HG02840 (cell line): ENCODE results near the gene TTC6.

Experiments
- ATAC-seq: cut with Tn5 transposase; IDR thresholded peaks from one replicate; pipeline ENCODE4 v1.9.1; 2021; ENCODE audit warnings: mild to moderate bottlenecking, moderate library complexity, moderate number of reproducible peaks; ENCODE audit not compliant: unreplicated experiment, low FRiP score

Gene TTC6

GRCh38 chr14:37618498-37619028 is 23.1 kb downstream of the TTC6 start:
- no peak for ATAC-seq

- no peak for ATAC-seq
Observed at GRCh38 chr14:37620856-37621255, 25.4 kb downstream of the TTC6 start.

GRCh38 chr14:37622231-37622923 is 26.9 kb downstream of the TTC6 start:
- ATAC-seq = no peak

GRCh38 chr14:37623426-37623951 is 28.1 kb downstream of the TTC6 start:
- ATAC-seq = no peak

- no peak for ATAC-seq
Observed at GRCh38 chr14:37623971-37624370, 28.5 kb downstream of the TTC6 start.

GRCh38 chr14:37625597-37626595 is 30.5 kb downstream of the TTC6 start:
- ATAC-seq = no peak

- no peak for ATAC-seq
Observed at GRCh38 chr14:37637341-37637740, 41.9 kb downstream of the TTC6 start.

GRCh38 chr14:37638599-37638998 is 43.2 kb downstream of the TTC6 start:
- no peak for ATAC-seq

- no peak for ATAC-seq
Observed at GRCh38 chr14:37641117-37641516, 45.7 kb downstream of the TTC6 start.

- ATAC-seq = no peak
Observed at GRCh38 chr14:37642125-37642524, 46.7 kb downstream of the TTC6 start.

- ATAC-seq = no peak
Observed at GRCh38 chr14:37643701-37644100, 48.3 kb downstream of the TTC6 start.
